T-helper 9 cell (primary cell): ENCODE results near the gene CNTN4.

Experiments used
- DNase-seq: peaks from one replicate; pipeline ENCODE4 v3.0.0-alpha.2; 2020

CNTN4 gene

GRCh38 chr3:2423143-2423542, 324.5 kb downstream of the CNTN4 start:
- DNase-seq = no peak

GRCh38 chr3:2441558-2441957, 342.9 kb downstream of the CNTN4 start:
- DNase-seq = no peak

DNA sequence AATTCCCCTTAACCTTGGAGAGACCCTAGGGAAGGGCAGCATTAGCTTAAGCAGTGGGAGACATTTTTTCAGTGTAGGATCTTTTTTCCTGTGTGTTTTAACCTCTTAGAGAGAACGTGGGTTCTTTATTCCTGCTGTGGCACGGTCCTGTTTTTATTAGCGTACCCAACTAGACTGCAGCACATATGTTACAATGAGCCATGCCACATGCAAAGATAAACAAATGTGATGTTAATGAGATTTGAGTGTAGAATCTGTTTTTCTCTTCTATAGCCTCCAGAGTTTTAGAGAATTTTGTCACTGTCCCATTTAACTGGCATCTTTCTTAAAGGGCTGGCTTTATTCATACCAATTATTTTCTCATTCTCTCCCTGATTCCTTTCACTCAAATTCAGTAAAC, 347.5 kb downstream of the CNTN4 start:
- no peak for DNase-seq

GRCh38 chr3:2452249-2452648, 353.6 kb downstream of the CNTN4 start:
- no peak for DNase-seq

DNA sequence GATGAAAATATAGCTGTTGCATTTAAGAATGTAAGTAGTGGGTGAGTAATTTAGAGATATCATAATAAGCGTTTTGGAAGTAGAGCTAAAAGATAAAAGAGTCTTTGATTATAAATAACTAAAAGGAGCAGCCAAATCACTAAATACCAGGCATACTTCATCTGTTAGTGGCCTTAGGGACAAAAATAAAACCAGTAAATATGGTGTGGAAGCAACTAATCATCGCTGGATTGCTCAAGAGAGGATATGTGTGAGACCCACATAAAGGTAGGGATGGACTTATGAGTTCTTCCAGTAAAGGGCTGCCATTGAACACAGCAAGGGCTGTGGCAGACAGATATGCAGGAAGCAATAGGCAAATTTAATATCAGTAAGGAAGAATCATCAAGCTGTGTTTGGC, 356.2 kb downstream of the CNTN4 start:
- DNase-seq = no peak

DNA sequence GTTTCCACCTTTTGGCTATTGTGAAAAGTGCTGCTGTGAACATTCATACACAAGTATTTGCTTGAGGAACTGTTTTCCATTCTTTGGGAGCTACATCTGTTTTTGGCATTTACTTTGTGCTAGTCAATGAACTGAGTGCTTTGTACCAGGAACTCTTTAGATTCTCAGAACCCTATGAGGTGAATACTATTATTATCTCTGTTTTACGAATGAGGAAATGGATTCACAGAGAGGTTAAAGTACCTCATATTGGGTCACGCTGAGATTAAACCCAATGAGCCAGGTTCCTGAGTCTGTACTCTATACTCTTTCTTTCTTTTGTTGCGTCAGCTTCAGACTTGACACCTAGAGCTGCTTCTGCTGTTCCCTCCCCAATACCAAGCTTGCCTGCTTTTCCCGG, 358.1 kb downstream of the CNTN4 start:
- no peak for DNase-seq

- no peak for DNase-seq
These were observed 360.1 kb downstream of the CNTN4 start for GRCh38 chr3:2458816-2459215.

GRCh38 chr3:2465842-2466241, 367.2 kb downstream of the CNTN4 start:
- DNase-seq = no peak

- DNase-seq = no peak
These were observed 370.1 kb downstream of the CNTN4 start for GRCh38 chr3:2468816-2469215.

GRCh38 chr3:2476996-2477395, 378.3 kb downstream of the CNTN4 start:
- no peak for DNase-seq

DNA sequence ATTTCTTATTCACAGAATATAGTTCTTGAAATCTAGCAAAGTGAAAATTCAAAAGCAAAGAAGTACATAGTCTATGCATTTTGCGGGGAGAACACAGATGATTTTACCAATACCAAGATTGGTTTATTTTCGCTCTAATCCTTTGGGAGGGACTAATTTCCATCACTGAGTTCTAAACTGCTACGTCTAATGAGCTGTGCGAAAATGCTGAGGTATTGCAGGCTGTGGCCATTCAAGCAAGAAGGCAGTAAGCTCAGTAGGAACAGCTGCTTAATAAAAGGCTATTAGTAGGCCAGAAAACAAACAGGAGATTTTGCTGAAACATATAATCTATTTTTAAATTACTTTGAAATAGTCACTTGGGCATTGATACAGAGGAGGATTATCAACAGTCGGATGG, 379.0 kb downstream of the CNTN4 start:
- no peak for DNase-seq

GRCh38 chr3:2484162-2485026, 385.7 kb downstream of the CNTN4 start:
- DNase-seq = no peak

- DNase-seq = no peak
These were observed 386.3 kb downstream of the CNTN4 start for GRCh38 chr3:2485027-2485375.

DNA sequence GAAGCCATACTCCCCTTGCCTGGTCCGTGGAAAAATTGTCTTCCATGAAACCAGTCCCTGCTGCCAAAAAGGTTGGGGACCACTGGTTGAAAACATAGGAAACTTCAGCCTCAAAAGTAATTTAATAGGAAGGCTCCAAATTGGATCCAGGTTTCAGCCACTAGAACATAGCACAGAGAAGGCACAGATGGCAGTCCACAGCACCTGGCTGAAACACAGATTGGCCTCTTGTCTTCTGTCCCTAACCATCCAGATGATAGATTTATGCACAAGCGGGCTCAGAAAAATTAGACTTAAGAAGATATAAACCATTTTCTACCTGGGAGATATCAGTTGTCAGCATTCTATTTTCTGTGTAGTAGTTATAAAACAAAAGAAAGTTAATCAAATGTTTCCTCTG, 397.1 kb downstream of the CNTN4 start:
- DNase-seq = no peak

DNA sequence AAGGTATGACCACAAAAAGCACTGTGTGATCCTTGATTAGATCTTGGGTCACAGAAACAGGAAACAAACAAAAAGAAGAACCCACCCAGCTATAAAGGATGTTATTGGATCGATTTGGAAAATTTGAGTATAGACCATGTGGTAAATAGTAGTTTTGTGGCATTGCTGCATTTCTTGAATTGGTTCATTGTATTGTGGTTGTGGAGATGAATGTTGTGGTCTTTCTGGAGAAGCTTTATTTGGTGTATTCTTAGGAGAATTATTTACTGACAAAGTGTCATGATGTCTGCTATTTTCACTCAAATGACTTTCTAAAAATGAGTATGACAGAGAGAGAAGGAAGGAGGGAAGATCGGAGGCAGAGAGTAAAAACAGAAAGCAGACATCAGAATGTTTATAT, 406.2 kb downstream of the CNTN4 start:
- no peak for DNase-seq

DNA sequence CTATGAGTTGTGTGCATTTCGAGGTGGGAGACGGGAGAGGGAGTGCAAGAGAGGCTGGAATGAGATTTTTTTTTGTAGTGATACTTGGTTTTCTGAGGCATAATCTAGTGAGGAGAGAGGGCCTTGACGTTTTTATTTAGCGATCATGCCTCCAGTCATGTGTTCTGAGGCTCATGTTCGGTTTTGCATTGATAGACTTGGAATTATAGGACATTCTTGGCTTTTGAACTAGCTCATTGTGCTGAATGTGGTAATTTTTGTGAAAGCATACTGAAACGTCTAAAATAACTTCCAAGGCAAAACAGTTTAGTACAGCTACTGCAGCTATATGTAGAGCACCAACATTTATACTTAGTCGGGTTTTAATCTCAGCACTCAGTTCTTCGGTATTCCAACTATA, 408.1 kb downstream of the CNTN4 start:
- no peak for DNase-seq

GRCh38 chr3:2510591-2511145, 412.0 kb downstream of the CNTN4 start:
- DNase-seq = no peak

DNA sequence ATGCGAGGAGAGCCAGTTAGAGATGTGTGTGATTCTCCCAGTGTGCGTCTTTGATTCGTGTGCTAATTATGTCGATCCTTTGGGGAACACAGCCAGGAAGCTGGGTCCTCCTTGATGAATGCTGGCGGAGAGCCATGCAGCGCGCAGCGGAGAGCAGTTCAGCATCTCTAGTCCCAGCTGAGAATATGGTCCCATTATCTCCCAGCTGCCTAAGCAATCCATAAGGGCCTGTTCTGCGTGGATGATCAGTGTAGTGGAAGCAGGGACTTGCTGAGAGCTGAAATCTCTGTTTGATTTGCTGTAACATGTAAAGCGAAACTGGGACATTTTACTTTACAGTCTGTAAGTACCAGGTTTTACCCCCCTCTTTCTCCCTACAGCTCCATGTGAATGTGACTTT, 412.7 kb downstream of the CNTN4 start:
- no peak for DNase-seq

- DNase-seq = no peak
These were observed 414.2 kb downstream of the CNTN4 start for GRCh38 chr3:2512881-2513280.

- DNase-seq = no peak
These were observed 415.3 kb downstream of the CNTN4 start for GRCh38 chr3:2513986-2514385.

DNA sequence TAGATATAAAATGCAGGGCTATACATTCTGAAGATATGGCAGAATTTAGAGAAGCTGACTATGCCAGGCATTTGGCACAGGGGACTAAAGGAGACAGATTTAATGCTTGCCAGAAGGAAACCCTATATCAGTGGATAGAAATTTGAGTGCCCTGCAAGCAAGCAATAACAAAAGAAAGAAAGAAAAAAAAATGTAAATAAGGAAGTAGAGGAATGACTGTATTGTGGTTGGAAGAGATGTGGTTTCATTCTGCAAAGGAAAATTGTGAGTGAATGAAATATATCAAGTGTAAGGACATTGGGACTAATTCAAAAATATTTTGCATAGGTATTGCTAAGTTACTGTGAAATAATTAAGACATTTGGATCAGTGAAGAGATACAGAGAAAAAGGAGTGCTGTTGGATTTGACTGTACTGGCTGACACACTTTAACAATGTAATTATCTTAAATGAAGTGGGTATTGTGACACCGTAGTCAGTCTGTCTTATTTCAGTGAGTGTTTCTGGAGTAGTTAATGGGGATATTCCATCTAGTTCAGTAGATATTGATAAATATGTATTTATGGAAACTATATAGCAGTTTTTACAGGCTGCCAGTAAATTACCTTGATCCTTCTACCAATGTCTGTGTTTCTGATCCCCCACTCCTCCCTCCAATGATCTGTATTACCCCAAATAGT, 418.2 kb downstream of the CNTN4 start:
- DNase-seq = no peak

GRCh38 chr3:2517500-2518172, 419.0 kb downstream of the CNTN4 start:
- no peak for DNase-seq

DNA sequence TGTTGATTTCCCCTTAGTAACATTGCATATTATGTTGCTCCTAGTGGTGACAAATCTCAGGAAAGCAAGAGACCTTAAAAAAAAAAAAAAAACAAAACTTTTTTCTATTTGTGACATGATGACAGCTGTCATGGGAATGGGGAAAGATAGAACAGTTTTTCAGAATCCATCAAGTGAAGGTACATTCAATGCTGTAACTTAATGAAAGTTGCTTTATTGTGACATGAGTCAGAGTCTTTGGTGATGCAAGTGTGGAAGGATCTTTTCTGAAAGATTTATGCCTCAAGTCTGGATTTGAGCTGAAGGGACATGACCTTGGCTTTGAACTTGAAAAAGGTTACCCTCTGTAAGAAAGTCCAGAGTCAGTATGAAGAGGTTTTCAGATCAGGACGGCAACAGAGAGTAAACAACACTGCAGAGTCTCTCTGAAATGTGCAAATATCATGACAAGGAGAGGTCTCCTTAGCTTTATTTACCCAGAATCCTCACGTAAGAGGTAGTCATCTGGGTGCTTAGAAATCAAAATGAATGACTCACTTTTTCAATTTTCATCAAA, 424.7 kb downstream of the CNTN4 start:
- DNase-seq = no peak
